Measurements from ENCODE around the gene DES. TPM values are rescaled to one million over a fixed set of nuclear protein-coding genes. Genes with fewer than 3 reads are reported as not detected.
A peak's percentile ranks its signal among the peaks of the same experiment; 100 is the strongest.

DES gene
- total and polyA plus RNA-seq, 7 donors, result 8,143 to 14,820 (median 13,727) TPM

DNA sequence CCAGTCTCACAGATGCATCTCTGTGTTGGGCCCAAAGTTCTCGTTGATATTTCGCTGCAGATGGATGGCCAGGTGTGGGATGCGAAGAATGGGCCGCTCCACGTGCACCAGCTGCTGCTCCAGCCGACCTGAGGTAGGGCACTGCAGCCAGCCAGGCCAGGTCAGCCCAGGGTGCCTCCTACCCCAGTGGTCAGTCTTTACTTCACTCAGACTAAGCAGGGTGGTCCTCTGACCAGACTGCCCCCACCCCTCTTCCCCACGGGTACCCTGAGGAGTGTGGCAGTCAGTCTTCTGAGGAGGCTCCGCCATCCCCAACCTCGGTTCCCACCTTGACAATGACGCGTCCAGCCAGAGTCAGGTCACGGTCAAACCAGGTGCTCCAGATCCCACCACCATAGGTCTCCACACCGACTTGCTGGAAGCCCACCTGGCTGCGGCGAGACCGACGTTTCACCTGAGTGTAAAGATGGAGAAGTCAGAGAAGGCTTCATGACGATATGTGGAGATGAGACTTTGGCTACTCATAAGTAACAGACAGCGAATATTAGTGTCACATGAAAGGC lies 32.1 kb upstream of the DES start:
- H3K27ac ChIP-seq, result no peak overlapping the region
- TF ChIP-seq CTCF (IDR thresholded peaks at IDR 0.05), result no peak
- WGBS, 3 donors, result 91 to 96% (median 94%) methylated on average over 19 of the region's 19 CpGs
- DNase-seq (no peak), ATAC-seq (no peak)
- no peaks in the 10 kb centered on the region for H3K9me3 ChIP-seq
- H3K36me3 ChIP-seq (ENCODE audit: insufficient read depth in 1 of 2, low read depth in 1 of 2), result peaks cover 7 to 56% of the 10 kb centered on the region in 2 donors
- intact Hi-C loops (cut with DNase I), result loop anchor here in 1 of 2 donors (5.0 to 10.0 kb wide), 2 partner anchors 104 to 221 kb away; partner anchors contain the start of gene NHEJ1
- H3K4me3 ChIP-seq, result peak overlapping the region; percentile 86
- H3K4me1 ChIP-seq, result peaks cover 5% of the 10 kb centered on the region
- H3K27me3 ChIP-seq (ENCODE audit: insufficient read depth in 3 of 3, low read length in 2 of 3), result no peaks in the 10 kb centered on the region

DNA sequence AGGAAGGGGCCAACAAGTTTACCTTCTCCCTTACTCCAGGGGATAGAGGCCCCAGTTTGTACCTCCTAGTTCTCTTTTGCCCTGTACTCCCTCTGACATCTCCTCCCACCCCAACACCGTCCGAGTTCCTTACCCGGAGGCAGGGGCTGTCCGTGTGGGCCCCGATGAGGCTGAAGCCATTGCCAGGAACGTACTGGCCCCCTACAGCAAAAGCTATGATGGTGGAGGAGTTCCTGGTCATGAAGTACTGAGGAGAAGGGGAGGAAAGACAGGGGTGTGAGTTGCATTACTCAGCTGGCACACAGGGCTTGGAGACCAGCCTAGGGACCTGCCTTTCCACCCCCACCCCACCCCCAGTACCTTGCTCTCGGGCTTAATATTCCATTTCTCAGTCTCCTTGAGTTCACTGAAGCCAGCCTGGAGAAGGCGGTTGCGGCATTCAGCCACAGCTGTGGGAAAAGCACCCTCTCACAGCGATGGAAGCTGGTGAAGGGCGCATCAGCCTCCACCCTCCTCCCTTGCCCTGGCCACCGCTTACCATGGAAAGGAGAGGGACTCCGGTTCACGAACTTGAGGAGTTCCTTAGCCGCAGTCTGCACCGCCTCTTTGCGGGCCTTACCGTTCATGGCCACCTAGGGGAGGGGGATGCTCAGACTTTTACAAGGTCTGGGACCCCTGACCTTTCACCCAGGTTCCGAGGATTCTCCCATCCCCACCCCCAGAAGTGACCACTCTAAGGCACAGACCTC lies 31.5 kb upstream of the DES start:
- Histone ChIP-seq H3K36me3 (ENCODE audit: insufficient read depth in 1 of 2, low read depth in 1 of 2) (peaks cover 7 to 49% of the 10 kb centered on the region in 2 donors), H3K4me3 (peak overlapping the region; percentile 86), H3K27me3 (ENCODE audit: insufficient read depth in 3 of 3, low read length in 2 of 3) (no peaks in the 10 kb centered on the region), H3K4me1 (peaks cover 5% of the 10 kb centered on the region), H3K9me3 (no peaks in the 10 kb centered on the region), H3K27ac (peak overlapping the region; percentile 91)
- intact Hi-C loops (cut with DNase I), result loop anchor here in 1 of 2 donors (5.0 to 10.0 kb wide), 2 partner anchors 104 to 222 kb away; partner anchors contain the start of gene NHEJ1
- DNase-seq (no peak), ATAC-seq (no peak)
- TF ChIP-seq CTCF (IDR thresholded peaks at IDR 0.05), result no peak
- 35 to 44% (median 42%) methylated on average over 18 to 19 of the region's 19 CpGs for WGBS, 3 donors

- 0 to 1% (median 1%) methylated on average over 40 to 72 of the region's 76 CpGs for WGBS, 3 donors
These were observed 30.7 kb upstream of the DES start, which contains the start of gene DNPEP for GRCh38 chr2:219387306-219388120. Gene DNPEP, minus strand, starts transcription at chr2:219387912. Its CDS starts 118 bp downstream, at chr2:219387794.

More at GRCh38 chr2:219387306-219388120, 30.7 kb upstream of the DES start, which contains the start of gene DNPEP:
- intact Hi-C loops (cut with DNase I), result loop anchor here in 1 of 2 donors (5.0 to 10.0 kb wide), 2 partner anchors 105 to 223 kb away; partner anchors contain the start of gene NHEJ1
- peak within 1 kb of the TSS; percentile 91 for H3K27ac ChIP-seq
- peak; percentile 78 to 80 (median 79) for ATAC-seq
- H3K9me3 ChIP-seq, result no peaks in the 10 kb centered on the region
- peaks cover 4 to 41% of the 10 kb centered on the region in 2 donors for H3K36me3 ChIP-seq (ENCODE audit: insufficient read depth in 1 of 2, low read depth in 1 of 2)
- peak within 1 kb of the TSS; percentile 86 for H3K4me3 ChIP-seq
- peak; percentile 94 to 97 for DNase-seq
- TF ChIP-seq CTCF (IDR thresholded peaks at IDR 0.05), result no peak
- H3K4me1 ChIP-seq, result peaks cover 5% of the 10 kb centered on the region
- H3K27me3 ChIP-seq (ENCODE audit: insufficient read depth in 3 of 3, low read length in 2 of 3), result no peaks in the 10 kb centered on the region
